Stimulated activated CD4-positive, alpha-beta T cell treated with anti-CD3 and anti-CD28 coated beads, TNF-alpha, amount 100 ng/mL, for 4 hours (primary cell): ENCODE results near the gene TP53I13.

Source experiments
- DNase-seq, 3 experiments: peaks; one replicate each; pipeline ENCODE4 v3.0.0-alpha.2; 2020; ENCODE audit warnings: low read depth in 3 of 3

TP53I13 gene

DNA sequence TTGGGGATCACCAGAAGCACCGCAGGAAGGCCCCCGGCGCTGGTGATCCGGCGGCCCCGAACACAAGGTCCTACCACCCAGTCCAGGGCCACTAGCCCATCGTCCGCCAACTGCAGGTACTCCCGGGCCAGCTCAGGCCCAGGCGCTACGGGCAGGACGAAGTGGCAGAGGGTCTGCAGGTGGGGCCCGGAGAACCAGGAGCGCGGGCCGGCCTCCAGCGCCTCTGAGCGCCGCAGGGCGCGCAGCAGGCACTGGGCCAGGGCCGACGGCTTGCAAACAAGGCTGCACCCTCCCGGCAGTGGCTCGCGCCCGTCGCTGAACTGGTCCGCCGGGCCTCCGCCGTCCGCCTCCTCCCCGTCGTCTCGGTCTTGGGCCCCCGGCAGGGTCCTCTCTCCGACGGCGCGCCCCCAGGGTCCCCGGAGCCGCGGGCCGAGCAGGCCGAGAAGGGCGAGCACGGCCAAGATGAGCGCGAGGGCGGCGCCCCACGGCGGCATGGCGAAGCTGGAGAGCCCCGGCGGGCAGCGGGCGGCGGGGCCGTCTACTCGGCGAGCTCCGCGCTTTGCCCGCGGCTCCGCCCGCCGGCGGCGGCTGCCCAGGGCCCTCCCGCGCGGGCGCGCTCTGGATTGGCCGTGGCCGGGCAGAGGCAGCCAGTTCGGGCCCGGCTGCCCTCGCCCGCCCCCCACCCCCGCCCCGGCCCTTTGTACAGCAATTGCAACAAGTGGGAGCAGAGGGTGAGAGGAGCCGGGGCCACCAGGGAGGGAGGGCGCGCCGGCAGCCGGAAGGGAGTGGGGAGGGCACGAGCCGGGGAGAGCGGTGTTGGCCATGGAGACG lies 1.8 kb upstream of the TP53I13 start, which contains the start of gene ABHD15:
Gene ABHD15, minus strand, starts transcription at position 565 of the 831 bp plus-strand sequence. Its CDS starts 71 bp downstream, at position 494.
- DNase-seq, result peak in 1 of 3 experiments; percentile 39

GRCh38 chr17:29567304-29567553 lies 1.3 kb upstream of the TP53I13 start:
- DNase-seq, result no peak

- peak in 2 of 3 experiments; percentile 56 to 58 for DNase-seq
Measured at GRCh38 chr17:29567554-29568330, 759 bp upstream of the TP53I13 start.

- no peak for DNase-seq
Measured at GRCh38 chr17:29569245-29569950, 897 bp downstream of the TP53I13 start.

DNA sequence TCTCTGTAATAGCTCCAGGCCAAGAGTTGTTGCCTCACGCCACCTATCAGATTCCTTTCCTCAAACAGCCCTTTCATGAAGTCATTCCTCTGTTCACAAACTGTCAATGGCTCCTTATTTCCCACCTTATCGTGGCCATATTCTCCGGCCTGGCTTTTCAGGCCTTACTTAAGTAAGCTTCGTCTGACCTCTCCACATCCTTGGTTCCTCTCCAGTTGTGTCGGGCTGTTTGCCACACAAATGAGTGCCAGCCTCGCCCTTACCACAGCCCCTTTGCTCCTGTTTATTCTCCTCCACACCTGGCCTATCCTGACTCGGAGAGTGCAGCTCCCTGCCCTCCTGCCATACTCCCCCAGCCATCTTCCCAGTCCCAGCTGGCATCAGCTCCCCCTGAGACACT lies 2.0 kb downstream of the TP53I13 start:
- no peak for DNase-seq

DNA sequence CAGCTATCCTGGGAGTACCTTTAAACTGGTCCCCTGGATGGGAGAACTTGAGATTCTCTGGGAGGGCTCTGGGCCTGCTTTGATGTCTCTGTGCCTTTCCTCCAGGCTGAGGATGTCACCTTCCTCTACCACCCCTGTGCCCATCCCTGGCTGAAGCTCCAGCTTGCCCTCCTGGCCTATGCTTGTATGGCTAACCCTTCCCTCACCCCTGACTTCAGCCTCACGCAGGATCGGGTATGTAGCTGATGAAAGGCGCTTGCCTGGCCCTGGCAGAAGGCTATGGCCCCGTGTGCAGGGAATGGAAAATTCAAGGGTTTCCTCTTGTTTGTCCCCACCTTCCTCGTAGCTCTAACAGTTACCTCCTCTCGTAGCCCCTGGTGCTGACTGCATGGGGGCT lies 3.0 kb downstream of the TP53I13 start:
- DNase-seq, result no peak

DNA sequence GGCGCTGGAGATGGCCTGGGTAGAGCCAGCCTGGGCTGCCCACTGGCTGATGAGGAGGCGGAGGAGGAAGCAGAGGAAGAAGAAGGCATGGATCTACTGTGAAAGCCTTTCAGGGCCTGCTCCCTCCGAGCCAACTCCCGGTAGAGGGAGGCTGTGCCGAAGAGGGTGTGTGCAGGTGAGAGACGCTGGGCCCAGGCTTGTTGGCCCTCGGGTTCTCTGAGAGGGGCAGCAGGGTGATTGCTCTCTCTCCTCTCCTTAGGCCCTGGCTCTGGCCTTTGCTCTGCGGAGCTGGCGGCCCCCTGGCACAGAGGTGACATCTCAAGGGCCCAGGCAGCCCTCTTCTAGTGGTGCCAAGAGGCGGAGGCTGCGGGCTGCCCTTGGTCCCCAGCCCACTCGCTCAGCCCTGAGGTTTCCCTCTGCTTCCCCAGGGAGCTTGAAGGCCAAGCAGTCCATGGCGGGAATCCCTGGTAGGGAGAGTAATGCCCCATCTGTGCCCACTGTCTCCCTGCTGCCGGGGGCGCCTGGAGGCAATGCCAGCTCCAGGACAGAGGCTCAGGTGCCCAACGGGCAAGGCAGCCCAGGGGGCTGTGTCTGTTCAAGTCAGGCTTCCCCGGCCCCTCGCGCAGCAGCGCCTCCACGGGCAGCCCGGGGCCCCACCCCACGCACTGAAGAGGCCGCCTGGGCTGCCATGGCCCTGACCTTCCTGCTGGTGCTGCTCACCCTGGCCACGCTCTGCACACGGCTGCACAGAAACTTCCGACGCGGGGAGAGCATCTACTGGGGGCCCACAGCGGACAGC lies 3.6 kb downstream of the TP53I13 start:
- no peak for DNase-seq

GRCh38 chr17:29572691-29573557 lies 4.4 kb downstream of the TP53I13 start:
- DNase-seq, result peak in 2 of 3 experiments; percentile 41 to 58

DNA sequence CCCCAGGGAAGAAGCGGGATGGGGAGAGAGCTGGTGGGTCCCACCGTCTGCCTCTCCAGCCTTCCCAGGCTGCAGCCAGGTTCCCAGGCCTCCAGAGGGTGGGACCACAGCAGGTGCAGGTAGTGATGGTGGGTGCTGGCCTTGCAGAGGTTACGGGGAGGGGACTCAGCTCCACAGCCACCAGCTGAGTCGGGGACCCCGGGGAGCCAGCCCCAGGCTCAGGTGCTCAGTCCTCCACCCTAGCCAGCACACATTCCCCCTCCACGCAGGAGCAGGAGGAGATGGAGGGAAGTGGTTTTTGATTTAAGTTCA lies 5.0 kb downstream of the TP53I13 start:
- DNase-seq, result no peak

- no peak for DNase-seq
Measured at GRCh38 chr17:29573871-29574731, 5.6 kb downstream of the TP53I13 start.

- DNase-seq, result no peak
Measured at GRCh38 chr17:29574732-29575510, 6.4 kb downstream of the TP53I13 start.

DNA sequence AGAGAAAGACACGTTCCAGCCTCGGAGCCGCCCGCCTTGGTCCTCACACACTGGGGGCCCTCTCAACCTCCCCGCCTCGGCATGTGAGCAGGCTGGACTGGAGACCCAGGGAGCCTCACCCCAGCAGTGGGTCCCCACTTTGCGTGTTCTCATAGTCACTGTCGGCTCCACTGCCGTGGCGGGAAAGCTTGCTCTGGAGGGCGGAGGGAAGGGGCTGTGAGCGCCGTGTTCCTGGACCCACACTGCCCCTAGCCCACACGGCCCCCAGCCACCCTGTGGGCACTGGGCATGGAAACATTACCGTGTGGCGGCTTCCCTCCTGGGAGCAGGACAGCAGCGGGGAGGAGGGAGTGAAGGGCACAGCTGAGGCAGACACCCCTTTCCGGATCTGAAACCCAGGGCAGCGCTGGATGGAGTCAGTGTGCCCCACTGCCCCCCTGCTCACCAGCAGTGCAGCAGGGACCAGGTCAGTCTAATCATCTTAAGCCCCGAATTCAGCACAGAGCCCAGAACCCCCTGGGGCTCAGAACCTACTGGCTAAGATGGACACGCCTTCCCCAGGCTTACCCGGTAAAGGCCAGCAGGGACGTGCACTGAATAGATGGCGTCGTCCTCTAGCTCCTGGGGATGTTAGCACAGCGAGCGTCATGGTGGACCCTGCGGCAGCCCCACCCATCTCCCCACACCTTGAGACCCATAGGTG lies 7.2 kb downstream of the TP53I13 start:
- no peak for DNase-seq

DNA sequence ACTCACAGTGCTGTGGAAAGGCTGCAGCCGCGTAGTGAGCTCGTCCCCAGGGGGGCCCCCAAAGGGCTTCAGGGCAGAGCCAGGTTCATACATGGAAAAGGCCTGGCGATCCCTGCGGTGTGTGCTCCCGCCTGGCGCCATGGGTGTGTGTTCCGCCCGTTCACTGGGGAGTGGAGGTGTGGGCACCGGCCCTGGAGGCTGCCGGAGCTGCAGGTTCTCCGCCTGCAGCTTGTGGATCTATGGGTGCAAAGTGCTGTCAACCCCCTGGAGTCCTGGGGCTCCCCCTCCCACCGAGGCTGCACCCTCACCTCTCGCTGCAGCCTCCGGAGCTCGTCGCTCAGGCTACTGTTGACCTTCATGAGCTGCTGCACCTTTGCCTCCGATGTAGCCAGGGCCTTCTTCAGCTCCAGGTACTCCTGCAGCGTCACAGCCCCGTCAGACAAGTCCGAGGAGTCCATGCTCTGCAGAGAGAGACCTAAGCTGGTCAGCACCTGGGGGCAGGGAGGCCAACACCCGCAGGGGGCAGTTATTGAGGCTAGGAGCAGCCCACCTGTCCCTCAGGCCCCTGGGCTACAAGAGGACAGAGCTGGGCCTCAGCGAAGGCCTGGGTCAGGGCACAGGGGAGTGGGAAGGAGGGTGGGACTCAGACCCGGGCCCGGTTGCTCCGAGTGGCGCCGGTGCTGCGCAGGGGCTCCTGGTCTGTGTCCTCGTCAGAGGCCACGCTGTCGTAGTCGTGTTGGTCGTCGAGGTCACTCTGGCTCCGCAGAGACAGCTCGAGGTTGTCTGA lies 7.9 kb downstream of the TP53I13 start:
- DNase-seq, result no peak

- no peak for DNase-seq
Measured at GRCh38 chr17:29577001-29577370, 8.5 kb downstream of the TP53I13 start.

GRCh38 chr17:29577385-29578211 lies 9.1 kb downstream of the TP53I13 start:
- DNase-seq, result no peak

DNA sequence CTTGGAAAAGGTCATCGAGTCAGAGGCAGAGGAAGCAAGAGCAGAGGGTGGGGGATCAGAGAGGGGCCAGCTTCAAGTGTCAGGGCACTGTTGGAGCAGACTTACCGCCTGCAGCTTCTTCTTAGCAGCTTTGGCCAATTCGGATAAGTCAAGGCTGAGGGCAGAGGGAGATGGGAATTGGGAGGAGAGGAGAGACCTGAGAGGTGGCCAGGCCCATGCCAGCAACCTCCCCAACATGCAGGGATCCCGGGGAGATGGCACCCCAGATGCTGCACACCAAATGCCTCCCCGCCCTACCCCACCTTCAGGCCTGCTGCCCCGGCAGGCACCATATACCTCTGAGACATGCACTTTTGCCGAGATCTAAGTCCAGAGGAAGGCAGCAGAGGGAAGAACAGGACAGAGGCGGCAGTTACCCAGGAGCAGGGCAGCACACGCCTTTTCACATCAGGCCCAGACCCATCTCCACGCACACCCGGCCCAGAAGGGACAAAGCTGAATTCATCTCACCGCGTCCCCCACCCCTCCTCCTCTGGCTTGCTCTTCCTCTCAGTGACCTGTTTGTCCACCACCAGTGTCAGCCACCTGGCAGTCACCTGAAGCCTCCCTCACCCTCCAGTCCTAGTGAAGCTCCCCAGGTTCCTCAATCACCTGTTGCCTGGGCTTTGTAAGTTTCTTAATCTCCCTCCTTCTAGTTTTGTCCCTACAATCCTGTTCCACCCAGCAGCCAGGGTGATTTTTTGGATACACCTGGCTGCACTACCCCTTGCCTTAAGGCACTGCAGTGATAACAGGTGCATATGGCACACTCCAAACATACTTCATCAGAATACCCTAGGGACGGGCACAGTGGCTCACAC lies 10.4 kb downstream of the TP53I13 start:
- DNase-seq, result no peak
